Kidney (tissue), 14 donors: ENCODE measurements around the gene MOB3B. TPM values are rescaled to one million over a fixed set of nuclear protein-coding genes. Genes with fewer than 3 reads are reported as not detected.

Experiments
- DNase-seq, 5 donors: peaks; one replicate each; pipeline ENCODE4 v3.0.0-alpha.2; 2013 to 2020
- FAIRE-seq: peaks from 2 replicates; lab custom pipeline; 2012; peaks lifted over from hg19 to GRCh38; lab: Jason Lieb, UNC
- H3K27ac ChIP-seq, 2 donors: one replicate each; pipeline ENCODE4 v1.7.0; 2013; ENCODE audit warnings: low read depth in 2 of 2, low read length in 2 of 2, inconsistent platforms in 1 of 2
- H3K27me3 ChIP-seq: one replicate; pipeline ENCODE4 v1.7.1; 2013; ENCODE audit warnings: low read length, inconsistent platforms; ENCODE audit not compliant: control insufficient read depth, insufficient read depth
- H3K36me3 ChIP-seq, 3 donors: one replicate each; pipeline versions ENCODE4 v1.7.0 to v1.7.1; 2013; ENCODE audit warnings: low read length in 3 of 3, control low read depth in 1 of 3, inconsistent platforms in 1 of 3; ENCODE audit not compliant: insufficient read depth in 3 of 3, control insufficient read depth in 2 of 3
- H3K4me1 ChIP-seq, 3 donors: one replicate each; pipeline versions ENCODE4 v1.7.0 to v1.7.1; 2013; ENCODE audit warnings: low read length in 3 of 3, inconsistent platforms in 1 of 3, low read depth in 1 of 3; ENCODE audit not compliant: control insufficient read depth in 2 of 3, insufficient read depth in 2 of 3
- H3K4me3 ChIP-seq, 3 donors: one replicate each; pipeline versions ENCODE4 v1.7.0 to v1.8.1; 2013; ENCODE audit warnings: low read length in 3 of 3, control low read depth in 1 of 3, inconsistent platforms in 1 of 3
- H3K9ac ChIP-seq, 3 donors: one replicate each; pipeline versions ENCODE4 v1.7.0 to v1.7.1; 2013; ENCODE audit warnings: low read length in 3 of 3, control low read depth in 1 of 3, inconsistent platforms in 1 of 3
- H3K9me3 ChIP-seq, 3 donors: one replicate each; pipeline versions ENCODE4 v1.7.0 to v1.7.1; 2013; ENCODE audit warnings: low read length in 3 of 3, control low read depth in 1 of 3, inconsistent platforms in 1 of 3; ENCODE audit not compliant: control insufficient read depth in 2 of 3, insufficient read depth in 1 of 3
- intact Hi-C: fragments of 100-400 bp; cut with DNase I; formaldehyde crosslinking; loops from one replicate; pipeline ENCODE4 v1.11.1; 2022
- polyA plus RNA-seq: library from polyadenylated mRNA; stranded (reverse); fragments of 350-450 nt; fragmentation: Illumina TruSeq; extraction: RNeasy Lipid Tissue Mini Kit (QIAGEN cat#74804); gene quantifications from one replicate; pipeline ENCODE4 v1.2.3, GENCODE V29; 2014; ENCODE audit warnings: low read depth, low replicate concordance; ENCODE audit not compliant: insufficient read depth
- total RNA-seq: library from RNA; stranded (reverse); fragmentation: NEBNext Ultra II Directional; extraction: Animal tissue kit (Norgen Biotek cat#: 25700); gene quantifications from one replicate; pipeline ENCODE4 v1.2.1, GENCODE V29; 2021
- TF ChIP-seq, protein P1 (sequence below): IDR thresholded peaks from 3 replicates; pipeline ENCODE4 v1.5.1; 2012; ENCODE audit warnings: mild to moderate bottlenecking, moderate library complexity, borderline replicate concordance; ENCODE audit not compliant: insufficient read depth; ENCODE audit errors: extremely low read depth
- donor health status: control.
- donor health status: control.
- donor health status: control.
- donor health status: control.
- donor health status: control.
- donor health status: DM: yes; HTN: yes; CAD: no.
- donor health status: Normal renal cell carcinoma (clear cell type).

MOB3B gene
- total and polyA plus RNA-seq, 2 donors from 2014 or later: 5.9 to 22.5 TPM

- FAIRE-seq: no peak
- Histone ChIP-seq H3K9ac (no peak overlapping the region), H3K27me3 (no peaks in the 10 kb centered on the region), H3K4me1 (peaks cover 7 to 28% (median 17%) of the 10 kb centered on the region in 3 donors), H3K4me3 (no peak overlapping the region), H3K27ac (no peak overlapping the region), H3K36me3 (no peaks in the 10 kb centered on the region), H3K9me3 (no peaks in the 10 kb centered on the region)
- TF ChIP-seq, protein P1, sequence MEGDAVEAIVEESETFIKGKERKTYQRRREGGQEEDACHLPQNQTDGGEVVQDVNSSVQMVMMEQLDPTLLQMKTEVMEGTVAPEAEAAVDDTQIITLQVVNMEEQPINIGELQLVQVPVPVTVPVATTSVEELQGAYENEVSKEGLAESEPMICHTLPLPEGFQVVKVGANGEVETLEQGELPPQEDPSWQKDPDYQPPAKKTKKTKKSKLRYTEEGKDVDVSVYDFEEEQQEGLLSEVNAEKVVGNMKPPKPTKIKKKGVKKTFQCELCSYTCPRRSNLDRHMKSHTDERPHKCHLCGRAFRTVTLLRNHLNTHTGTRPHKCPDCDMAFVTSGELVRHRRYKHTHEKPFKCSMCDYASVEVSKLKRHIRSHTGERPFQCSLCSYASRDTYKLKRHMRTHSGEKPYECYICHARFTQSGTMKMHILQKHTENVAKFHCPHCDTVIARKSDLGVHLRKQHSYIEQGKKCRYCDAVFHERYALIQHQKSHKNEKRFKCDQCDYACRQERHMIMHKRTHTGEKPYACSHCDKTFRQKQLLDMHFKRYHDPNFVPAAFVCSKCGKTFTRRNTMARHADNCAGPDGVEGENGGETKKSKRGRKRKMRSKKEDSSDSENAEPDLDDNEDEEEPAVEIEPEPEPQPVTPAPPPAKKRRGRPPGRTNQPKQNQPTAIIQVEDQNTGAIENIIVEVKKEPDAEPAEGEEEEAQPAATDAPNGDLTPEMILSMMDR: no peak
- intact Hi-C loops: loop anchor here (10.0 kb wide), 1 partner anchor 188 kb away; the partner anchor contains the start of genes IFNK and MOB3B
- no peak for DNase-seq
These were observed 192.4 kb downstream of the MOB3B start for GRCh38 chr9:27337236-27337635.

DNA sequence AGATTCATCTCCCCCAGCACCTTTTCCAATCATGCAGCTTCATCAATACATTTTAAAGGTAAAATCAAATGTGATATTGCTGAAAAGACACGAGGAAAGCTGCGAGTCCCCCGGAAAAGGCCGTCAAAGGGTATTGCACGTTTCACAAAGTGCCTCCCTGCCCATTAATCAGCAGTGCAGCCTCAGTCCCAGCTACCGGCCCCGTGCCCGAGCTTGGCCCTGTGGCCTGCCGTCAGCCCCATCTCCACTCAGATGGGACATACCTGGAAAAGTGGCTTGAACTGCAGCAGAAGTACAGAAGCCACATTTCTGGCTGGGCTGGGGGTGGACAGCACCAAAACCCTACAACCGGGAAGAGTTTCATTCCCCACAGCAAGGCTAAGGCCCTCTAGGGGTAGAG, 192.8 kb downstream of the MOB3B start:
- H3K27me3 ChIP-seq: no peaks in the 10 kb centered on the region
- TF ChIP-seq, protein P1: no peak
- no peak for DNase-seq
- no peak overlapping the region for H3K9ac ChIP-seq
- H3K9me3 ChIP-seq: no peaks in the 10 kb centered on the region
- no peak for FAIRE-seq
- intact Hi-C loops: loop anchor here (10.0 kb wide), 1 partner anchor 188 kb away; the partner anchor contains the start of genes IFNK and MOB3B
- no peaks in the 10 kb centered on the region for H3K36me3 ChIP-seq
- no peak overlapping the region for H3K27ac ChIP-seq
- peaks cover 7 to 28% (median 17%) of the 10 kb centered on the region in 3 donors for H3K4me1 ChIP-seq
- no peak overlapping the region for H3K4me3 ChIP-seq

- Histone ChIP-seq H3K4me3 (no peak overlapping the region), H3K27ac (no peak overlapping the region), H3K9me3 (no peaks in the 10 kb centered on the region), H3K9ac (no peak overlapping the region), H3K4me1 (peaks cover 2 to 28% (median 13%) of the 10 kb centered on the region in 3 donors), H3K27me3 (no peaks in the 10 kb centered on the region), H3K36me3 (no peaks in the 10 kb centered on the region)
- no peak for FAIRE-seq
- TF ChIP-seq, protein P1: no peak
- intact Hi-C loops: loop anchor here (10.0 kb wide), 1 partner anchor 189 kb away; the partner anchor contains the start of genes IFNK and MOB3B
- peak in 1 of 5 donors; percentile 38 for DNase-seq
These were observed 193.5 kb downstream of the MOB3B start for GRCh38 chr9:27336126-27336525.
